ENCODE measurements around the gene DENND1A. TPM values are rescaled to one million over a fixed set of nuclear protein-coding genes. Genes with fewer than 3 reads are reported as not detected.

The DENND1A gene
- total RNA-seq, 6 experiments from 2014 or later = 13.9 to 22.6 (median 16.3) TPM

- Histone ChIP-seq H3K9me3 (no peaks in the 10 kb centered on the region), H3K27ac (no peak overlapping the region), H3K27me3 (no peaks in the 10 kb centered on the region), H3K4me1 (peaks cover 0 to 38% (median 4%) of the 10 kb centered on the region in 4 donors), H3K36me3 (no peaks in the 10 kb centered on the region), H3K4me3 (no peak overlapping the region)
- no peak for ATAC-seq
- no peak for TF ChIP-seq POLR2A (IDR thresholded peaks at IDR 0.05)
- no peak for DNase-seq
- intact Hi-C loops (cut with DNase I) = no loop called here
- 65% methylated on average over 3 of the region's 3 CpGs for WGBS (ENCODE audit: insufficient coverage, low coverage, low lambda C conversion rate, missing lambda C conversion rate)
Measured at GRCh38 chr9:123865226-123866000, 64.5 kb downstream of the DENND1A start.

DNA sequence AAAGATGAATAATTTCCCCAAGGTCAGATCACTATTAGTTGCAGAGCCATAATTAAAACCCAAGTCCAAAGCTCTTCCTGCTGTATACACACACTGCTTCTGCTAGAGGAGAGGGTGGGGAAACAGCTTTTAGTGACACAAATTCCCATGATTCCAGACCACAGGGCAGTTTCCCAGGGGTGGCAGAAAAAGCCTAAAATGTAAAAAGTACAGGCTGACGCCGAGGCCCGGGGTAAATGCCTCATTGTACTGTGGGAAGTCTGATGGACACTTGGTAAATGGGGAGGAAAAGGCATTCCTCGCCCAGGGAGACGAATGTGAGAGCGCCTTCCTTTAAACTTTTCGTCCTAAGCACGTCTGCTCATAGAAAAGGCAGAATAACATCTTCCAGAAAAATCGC lies 65.7 kb downstream of the DENND1A start:
- intact Hi-C loops (cut with DNase I) = no loop called here
- 82% methylated on average over 8 of the region's 9 CpGs for WGBS (ENCODE audit: insufficient coverage, low coverage, low lambda C conversion rate, missing lambda C conversion rate)
- DNase-seq = no peak
- Histone ChIP-seq H3K27ac (no peak overlapping the region), H3K27me3 (no peaks in the 10 kb centered on the region), H3K36me3 (no peaks in the 10 kb centered on the region), H3K4me3 (no peak overlapping the region), H3K9me3 (no peaks in the 10 kb centered on the region), H3K4me1 (peaks cover 0 to 42% (median 4%) of the 10 kb centered on the region in 4 donors)
- no peak for ATAC-seq
- TF ChIP-seq POLR2A (IDR thresholded peaks at IDR 0.05) (no peak), CTCF (IDR thresholded peaks at IDR 0.05) (no peak)

- Histone ChIP-seq H3K36me3 (no peaks in the 10 kb centered on the region), H3K27ac (no peak overlapping the region), H3K4me3 (no peak overlapping the region), H3K27me3 (no peaks in the 10 kb centered on the region), H3K9me3 (no peaks in the 10 kb centered on the region), H3K4me1 (peaks cover 0 to 42% (median 2%) of the 10 kb centered on the region in 4 donors)
- intact Hi-C loops (cut with DNase I) = no loop called here
- ATAC-seq = no peak
- DNase-seq = no peak
- TF ChIP-seq CTCF (IDR thresholded peaks at IDR 0.05) = no peak
- WGBS (ENCODE audit: insufficient coverage, low coverage, low lambda C conversion rate, missing lambda C conversion rate) = 62% methylated on average over 5 of the region's 5 CpGs
Measured at GRCh38 chr9:123863164-123863855, 66.6 kb downstream of the DENND1A start.

- DNase-seq = no peak
- no peak for ATAC-seq
- Histone ChIP-seq H3K27me3 (no peaks in the 10 kb centered on the region), H3K36me3 (no peaks in the 10 kb centered on the region), H3K27ac (peak overlapping the region in 1 of 3 donors; percentile 41), H3K4me1 (peaks cover 0 to 29% (median 2%) of the 10 kb centered on the region in 4 donors), H3K9me3 (no peaks in the 10 kb centered on the region), H3K4me3 (no peak overlapping the region)
- WGBS (ENCODE audit: insufficient coverage, low coverage, low lambda C conversion rate, missing lambda C conversion rate) = 91% methylated on average over 2 of the region's 2 CpGs
- intact Hi-C loops (cut with DNase I) = no loop called here
- TF ChIP-seq CTCF (IDR thresholded peaks at IDR 0.05) (no peak), POLR2A (IDR thresholded peaks at IDR 0.05) (no peak)
Measured at GRCh38 chr9:123861756-123862120, 68.2 kb downstream of the DENND1A start.

All from right lobe of liver (tissue), 6 donors.